VCaP (cell line): ENCODE measurements around the gene CPT1C.
A peak's percentile ranks its signal among the peaks of the same experiment; 100 is the strongest.

Source experiments
- H3K27ac ChIP-seq: fragments of 450-650 bp; 2 replicates; pipeline ENCODE4 v1.5.1; 2017
- CTCF ChIP-seq: fragments of 450-650 bp; conservative IDR thresholded peaks from 2 replicates; pipeline ENCODE4 v1.5.1; 2017; ENCODE audit warnings: mild to moderate bottlenecking, moderate library complexity

The CPT1C gene

GRCh38 chr19:49679771-49680413, 11.0 kb upstream of the CPT1C start:
- peak overlapping the region; percentile 96 for H3K27ac ChIP-seq
- no peak for TF ChIP-seq CTCF

- peak overlapping the region; percentile 96 for H3K27ac ChIP-seq
- TF ChIP-seq CTCF, result peak; percentile 100
These were observed 10.2 kb upstream of the CPT1C start for GRCh38 chr19:49680421-49681351.

GRCh38 chr19:49681830-49682229, 9.1 kb upstream of the CPT1C start:
- TF ChIP-seq CTCF, result no peak
- no peak overlapping the region for H3K27ac ChIP-seq

- no peak for TF ChIP-seq CTCF
- H3K27ac ChIP-seq, result no peak overlapping the region
These were observed 8.6 kb upstream of the CPT1C start for GRCh38 chr19:49682274-49682673.

GRCh38 chr19:49683814-49684250, 7.1 kb upstream of the CPT1C start:
- no peak for TF ChIP-seq CTCF
- no peak overlapping the region for H3K27ac ChIP-seq

- no peak overlapping the region for H3K27ac ChIP-seq
- TF ChIP-seq CTCF, result peak; percentile 81
These were observed 6.5 kb upstream of the CPT1C start for GRCh38 chr19:49684251-49684982.
